IMR-90 (cell line): Measurements from ENCODE around the gene APCDD1L. TPM values are rescaled to one million over a fixed set of nuclear protein-coding genes. Genes with fewer than 3 reads are reported as not detected.

ENCODE experiments used
- ATAC-seq: fragments of 200-7000 bp; cut with Tn5 transposase; 2 replicates; pipeline ENCODE4 v1.9.1; 2020; ENCODE audit warnings: low read depth, mild to moderate bottlenecking, moderate library complexity
- BruUV-seq: library from RNA; stranded (reverse); fragments of 400-500 nt; replicated peaks from 2 replicates; lab custom pipeline; 2021; lab: Mats Ljungman, UMichigan
- CTCF ChIA-PET: fragments of 300-600 bp; formaldehyde crosslinking; extraction: SDS; loops from one replicate; lab custom pipeline; 2021; ENCODE audit warnings: antibody characterized with exemption; lab: Yijun Ruan, JAX
- POLR2A ChIA-PET: fragments of 300-600 bp; sonication (Branson Sonifier 250); formaldehyde crosslinking; loops from one replicate; lab custom pipeline; 2022; ENCODE audit warnings: antibody characterized with exemption; ENCODE audit not compliant: unreplicated experiment; lab: Charles Lee
- DNase-seq: peaks from one replicate; pipeline ENCODE4 v3.0.0; 2013
- H2AFZ ChIP-seq: replicated peaks from 2 replicates; pipeline ENCODE3; 2013; ENCODE audit warnings: low read length, mild to moderate bottlenecking; ENCODE audit not compliant: poor library complexity
- H2AK5ac ChIP-seq: 2 replicates; pipeline ENCODE4 v1.6.1; 2013; ENCODE audit warnings: low read depth, low read length, inconsistent platforms
- H2AK9ac ChIP-seq: replicated peaks from 2 replicates; pipeline ENCODE3; 2013; ENCODE audit warnings: mild to moderate bottlenecking, low read depth, low read length, moderate library complexity; ENCODE audit not compliant: poor library complexity
- H2BK120ac ChIP-seq: 2 replicates; pipeline ENCODE4 v1.6.1; 2013; ENCODE audit warnings: low read depth, low read length, inconsistent platforms
- H2BK15ac ChIP-seq: 3 replicates; pipeline ENCODE4 v1.6.1; 2013; ENCODE audit warnings: low read depth, low read length, inconsistent platforms
- H2BK20ac ChIP-seq: 2 replicates; pipeline ENCODE4 v1.6.1; 2013; ENCODE audit warnings: low read depth, mild to moderate bottlenecking, inconsistent platforms, low read length, moderate library complexity
- H2BK5ac ChIP-seq: 2 replicates; pipeline ENCODE4 v1.6.1; 2013; ENCODE audit warnings: mild to moderate bottlenecking, low read depth, low read length, inconsistent platforms; ENCODE audit not compliant: poor library complexity, severe bottlenecking
- H3K14ac ChIP-seq: replicated peaks from 2 replicates; pipeline ENCODE4 v1.6.1; 2013; ENCODE audit warnings: low read depth, low read length, inconsistent platforms
- H3K18ac ChIP-seq: 2 replicates; pipeline ENCODE4 v1.6.1; 2013; ENCODE audit warnings: low read depth, low read length, control low read depth
- H3K23ac ChIP-seq: 2 replicates; pipeline ENCODE4 v1.6.1; 2013; ENCODE audit warnings: low read depth, low read length, inconsistent platforms
- H3K27ac ChIP-seq: 2 replicates; pipeline ENCODE4 v1.5.1; 2013; ENCODE audit warnings: mild to moderate bottlenecking, control low read depth, low read length; ENCODE audit not compliant: insufficient read depth
- H3K27me3 ChIP-seq: 2 replicates; pipeline ENCODE4 v1.6.1; 2013; ENCODE audit warnings: low read length; ENCODE audit not compliant: control insufficient read depth, insufficient read depth
- H3K36me3 ChIP-seq: 2 replicates; pipeline ENCODE4 v1.6.1; 2013; ENCODE audit warnings: low read length, mixed read lengths; ENCODE audit not compliant: control insufficient read depth, insufficient read depth
- H3K4ac ChIP-seq: 2 replicates; pipeline ENCODE4 v1.6.1; 2013; ENCODE audit warnings: low read depth, low read length, inconsistent platforms
- H3K4me1 ChIP-seq: 2 replicates; pipeline ENCODE4 v1.6.1; 2013; ENCODE audit warnings: low read length, mixed read lengths; ENCODE audit not compliant: control insufficient read depth, insufficient read depth
- H3K4me2 ChIP-seq: 2 replicates; pipeline ENCODE4 v1.6.1; 2013; ENCODE audit warnings: low read depth, mild to moderate bottlenecking, control low read depth, low read length, moderate library complexity
- H3K4me3 ChIP-seq: 2 replicates; pipeline ENCODE4 v1.5.1; 2013; ENCODE audit warnings: low read depth, mild to moderate bottlenecking, control low read depth, low read length, moderate library complexity; ENCODE audit not compliant: insufficient read depth
- H3K56ac ChIP-seq: 2 replicates; pipeline ENCODE4 v1.6.1; 2013; ENCODE audit warnings: low read length, inconsistent platforms; ENCODE audit not compliant: insufficient read depth; ENCODE audit errors: extremely low read depth
- H3K79me1 ChIP-seq, 2 experiments: 2 replicates each; pipeline ENCODE4 v1.6.1; 2013; ENCODE audit warnings: low read length in 2 of 2, inconsistent platforms in 1 of 2, low read depth in 1 of 2
- H3K9ac ChIP-seq: 2 replicates; pipeline ENCODE4 v1.6.1; 2013; ENCODE audit warnings: low read depth, low read length, control low read depth
- H3K9me1 ChIP-seq: 2 replicates; pipeline ENCODE4 v1.6.1; 2013; ENCODE audit warnings: low read length, inconsistent platforms; ENCODE audit not compliant: insufficient read depth
- H3K9me3 ChIP-seq: 2 replicates; pipeline ENCODE4 v1.6.1; 2013; ENCODE audit warnings: low read length; ENCODE audit not compliant: control insufficient read depth, insufficient read depth
- H4K20me1 ChIP-seq: 2 replicates; pipeline ENCODE4 v1.6.1; 2013; ENCODE audit warnings: low read length, inconsistent platforms; ENCODE audit not compliant: insufficient read depth
- H4K5ac ChIP-seq: 2 replicates; pipeline ENCODE4 v1.6.1; 2013; ENCODE audit warnings: mild to moderate bottlenecking, low read depth, low read length, control low read depth
- H4K8ac ChIP-seq, 2 experiments: 2 replicates each; pipeline ENCODE4 v1.6.1; 2013; ENCODE audit warnings: low read depth in 2 of 2, low read length in 2 of 2, control low read depth in 1 of 2, inconsistent platforms in 1 of 2
- H4K91ac ChIP-seq: 2 replicates; pipeline ENCODE4 v1.6.1; 2013; ENCODE audit warnings: low read depth, low read length, inconsistent platforms; ENCODE audit not compliant: insufficient read depth
- POLR2A ChIP-seq: IDR thresholded peaks from 2 replicates; pipeline ENCODE4 v1.6.1; 2012; ENCODE audit warnings: mild to moderate bottlenecking, low read depth, low read length
- RCOR1 ChIP-seq: IDR thresholded peaks from 2 replicates; pipeline ENCODE4 v1.6.1; 2012; ENCODE audit warnings: mild to moderate bottlenecking, low read length, improper control_type of control experiment; ENCODE audit not compliant: insufficient replicate concordance
- WGBS, 2 experiments: methylation state at CpG; one replicate each; pipeline versions ENCODE4 v1.1.5 to v1.1.7; 2013; ENCODE audit warnings: missing lambda C conversion rate in 2 of 2; ENCODE audit not compliant: insufficient read length in 1 of 2; ENCODE audit errors: extremely low coverage in 2 of 2; 5-methylcytosine and 5-hydroxymethylcytosine counted together
- dilution Hi-C: fragments of 300-500 bp; cut with HindIII; formaldehyde crosslinking; loops from one replicate; pipeline ENCODE4 v1.14.3; 2018; ENCODE audit warnings: low sequenced_read_pairs; ENCODE audit not compliant: unreplicated experiment
- in situ Hi-C: fragments of 300-500 bp; cut with MboI; formaldehyde crosslinking; loops from 3 replicates; pipeline ENCODE4 v1.14.3; 2019; ENCODE audit warnings: low sequenced_read_pairs, inconsistent platforms, mixed read lengths
- intact Hi-C: fragments of 100-400 bp; cut with micrococcal nuclease; formaldehyde crosslinking; loops from 2 replicates; pipeline ENCODE4 v1.10.0; 2022
- polyA plus RNA-seq, 3 experiments: library from polyadenylated mRNA; depleted of rRNA; stranded (reverse); fragments of >200 nt; gene quantifications; 2 replicates each; pipeline ENCODE4 v1.2.3, GENCODE V29; 2012; ENCODE audit warnings: low replicate concordance in 1 of 3
- total RNA-seq: library from RNA; depleted of rRNA; stranded (reverse); fragments of >200 nt; gene quantifications from 2 replicates; pipeline ENCODE4 v1.2.3, GENCODE V29; 2012

The APCDD1L gene
- total and polyA plus RNA-seq, 2 of the 4 experiments (the other 2 are of a cell fraction), result 2.5 to 18.3 TPM

- no peak overlapping the region for H2AK9ac ChIP-seq
- H2BK20ac ChIP-seq, result no peak overlapping the region
- no TSS peak for BruUV-seq
- in situ Hi-C loops (no loop called here), intact Hi-C loops (no loop called here), dilution Hi-C loops (no loop called here)
- no peak overlapping the region for H2BK5ac ChIP-seq
- H3K4me3 ChIP-seq, result no peak overlapping the region
- H4K8ac ChIP-seq, result no peak overlapping the region
- H3K27ac ChIP-seq, result no peak overlapping the region
- TF ChIP-seq RCOR1 (no peak), POLR2A (no peak)
- H3K36me3 ChIP-seq, result no peaks in the 10 kb centered on the region
- WGBS, 2 experiments, result 93% methylated on average over 4 of the region's 10 CpGs; no CpG with 5 or more reads in 1 of the 2 experiments
- no peaks in the 10 kb centered on the region for H4K20me1 ChIP-seq
- DNase-seq (no peak), ATAC-seq (no peak)
- no peak overlapping the region for H2AFZ ChIP-seq
- H2AK5ac ChIP-seq, result no peak overlapping the region
- peaks cover 0 to 8% of the 10 kb centered on the region in 2 experiments; a peak in 2 of 4 replicates for H3K79me1 ChIP-seq
- peaks cover 24% of the 10 kb centered on the region for H3K4me1 ChIP-seq
- H2BK15ac ChIP-seq, result no peak overlapping the region
- H3K4me2 ChIP-seq, result no peak overlapping the region
- ChIA-PET POLR2A (no interaction called here), CTCF (no interaction called here)
- H3K23ac ChIP-seq, result no peak overlapping the region
- H3K56ac ChIP-seq, result no peak overlapping the region
- no peak overlapping the region for H4K91ac ChIP-seq
- H2BK120ac ChIP-seq, result peak overlapping the region; percentile 2; the same call in 1 of the 2 replicates
- H3K4ac ChIP-seq, result no peak overlapping the region
- H3K18ac ChIP-seq, result no peak overlapping the region
- no peak overlapping the region for H3K14ac ChIP-seq
- peaks cover 9% of the 10 kb centered on the region; the same call in 1 of the 2 replicates for H3K9me1 ChIP-seq
- no peaks in the 10 kb centered on the region for H3K9me3 ChIP-seq
- no peak overlapping the region for H3K9ac ChIP-seq
- H3K27me3 ChIP-seq, result no peaks in the 10 kb centered on the region
- no peak overlapping the region for H4K5ac ChIP-seq
These were observed 29.1 kb upstream of the APCDD1L start for GRCh38 chr20:58544286-58544685.
